GM21576 (cell line): Measurements from ENCODE around the gene KRT14.

Experiments
- ATAC-seq: cut with Tn5 transposase; IDR thresholded peaks from one replicate; pipeline ENCODE4 v1.9.1; 2021; ENCODE audit warnings: mild to moderate bottlenecking, moderate library complexity; ENCODE audit not compliant: unreplicated experiment

KRT14 gene

DNA sequence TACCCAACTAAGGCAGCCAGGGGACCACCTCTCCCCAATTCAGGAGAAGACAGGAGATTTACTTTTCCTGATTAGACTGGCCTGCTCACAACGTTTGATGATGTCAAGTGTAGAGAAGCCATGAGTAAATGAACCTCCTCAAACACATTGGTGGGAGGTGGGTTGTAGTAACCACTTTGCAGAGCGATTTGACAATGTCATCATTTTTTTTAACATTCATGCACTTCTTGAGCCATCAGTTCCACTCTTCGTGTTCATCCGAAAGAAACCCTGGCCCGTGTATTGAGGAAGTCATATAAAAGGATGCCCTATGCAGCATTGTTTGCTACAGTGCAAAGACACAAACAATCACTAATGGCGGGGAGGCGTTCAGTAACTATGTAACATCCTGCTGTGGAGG lies 53.1 kb downstream of the KRT14 start:
- ATAC-seq, result no peak

DNA sequence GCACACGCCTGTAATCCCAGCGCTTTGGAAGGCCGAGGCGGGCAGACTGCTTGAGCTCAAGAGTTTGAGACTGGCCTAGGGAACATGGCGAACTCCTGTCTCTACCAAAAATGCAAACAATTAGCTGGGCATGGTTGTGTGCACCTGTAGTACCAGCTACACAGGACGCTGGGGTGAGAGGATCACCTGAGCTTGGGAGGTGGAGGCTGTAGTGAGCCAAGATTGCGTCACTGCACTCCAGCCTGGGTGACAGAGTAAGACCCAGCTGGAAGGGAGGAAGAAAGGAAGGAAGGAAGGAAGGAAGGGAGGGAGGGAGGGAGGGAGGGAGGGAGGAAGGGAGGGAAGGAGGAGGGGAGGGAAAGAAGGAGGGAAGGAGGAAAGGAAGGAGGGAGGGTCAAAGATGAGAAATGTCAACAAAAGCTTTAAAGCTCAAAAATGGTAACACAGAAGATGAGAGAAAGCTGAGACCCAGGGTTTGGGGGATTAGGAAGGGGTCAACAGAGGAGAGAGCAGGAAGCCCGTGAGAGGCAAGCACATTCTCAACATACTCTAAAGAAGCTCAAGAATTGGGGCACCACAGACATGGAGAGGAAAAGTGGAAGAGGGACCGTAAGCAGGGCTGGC lies 53.6 kb downstream of the KRT14 start:
- ATAC-seq, result no peak
